HEK293 (cell line): ENCODE measurements around the gene SHISAL1.

Experiments
- CTCF ChIA-PET: fragments of 350-600 bp; formaldehyde crosslinking; extraction: SDS; loops from one replicate; lab custom pipeline; 2021; ENCODE audit warnings: antibody characterized with exemption; lab: Yijun Ruan, JAX
- POLR2A ChIA-PET: fragments of 300-600 bp; formaldehyde crosslinking; extraction: SDS; loops from one replicate; lab custom pipeline; 2020; ENCODE audit warnings: antibody characterized with exemption, inconsistent platforms; lab: Yijun Ruan, JAX
- H3K27ac ChIP-seq: fragments of 200-500 bp; sonication (Bioruptor generic); 2 replicates; pipeline ENCODE4 v1.5.1; 2014; ENCODE audit warnings: low read depth, low read length, control low read depth, inconsistent platforms; ENCODE audit errors: extremely low read depth
- H3K36me3 ChIP-seq, 2 experiments: fragments of 200-500 bp in 1 of 2; sonication (Bioruptor generic) in 1 of 2; 1 replicate in 1 of 2; 2 replicates in 1 of 2; pipeline ENCODE4 v1.5.1; 2014 to 2017; ENCODE audit warnings: inconsistent platforms in 2 of 2, low read length in 2 of 2; ENCODE audit not compliant: control insufficient read depth in 2 of 2, insufficient read depth in 1 of 2
- H3K4me1 ChIP-seq: fragments of 200-500 bp; sonication (Bioruptor generic); 2 replicates; pipeline ENCODE4 v1.5.1; 2014; ENCODE audit warnings: mild to moderate bottlenecking, low read length, inconsistent platforms; ENCODE audit not compliant: control insufficient read depth, insufficient read depth
- H3K4me3 ChIP-seq: 2 replicates; pipeline ENCODE4 v1.5.1; 2011; ENCODE audit warnings: low read depth, mild to moderate bottlenecking, control low read depth, low read length, moderate library complexity
- H3K9me3 ChIP-seq: fragments of 200-500 bp; sonication (Bioruptor generic); 2 replicates; pipeline ENCODE4 v1.5.1; 2014; ENCODE audit warnings: low read depth, low read length, inconsistent platforms; ENCODE audit not compliant: control insufficient read depth, insufficient read depth
- GLIS1 ChIP-seq: fragments of 450-650 bp; formaldehyde crosslinking; IDR thresholded peaks from 2 replicates; pipeline ENCODE4 v1.5.1; 2016; ENCODE audit warnings: missing biosample characterization, missing genetic modification characterization
- KLF10 ChIP-seq: fragments of 450-650 bp; IDR thresholded peaks from 2 replicates; pipeline ENCODE4 v1.5.1; 2018; ENCODE audit warnings: missing biosample characterization, mild to moderate bottlenecking, missing genetic modification characterization
- SCRT2 ChIP-seq: fragments of 450-650 bp; formaldehyde crosslinking; IDR thresholded peaks from 2 replicates; pipeline ENCODE4 v1.5.1; 2016; ENCODE audit warnings: missing biosample characterization, missing genetic modification characterization
- TCF7L2 ChIP-seq: IDR thresholded peaks from 2 replicates; pipeline ENCODE4 v1.6.1; 2011; ENCODE audit warnings: low read depth, mild to moderate bottlenecking, inconsistent platforms, low read length, moderate library complexity, borderline replicate concordance
- ZNF157 ChIP-seq: fragments of 450-650 bp; formaldehyde crosslinking; IDR thresholded peaks from 2 replicates; pipeline ENCODE4 v1.5.1; 2016; ENCODE audit warnings: missing biosample characterization, missing genetic modification characterization
- ZNF202 ChIP-seq: fragments of 450-650 bp; formaldehyde crosslinking; IDR thresholded peaks from 2 replicates; pipeline ENCODE4 v1.5.1; 2016; ENCODE audit warnings: missing biosample characterization, missing genetic modification characterization, borderline replicate concordance
- ZNF560 ChIP-seq: fragments of 450-650 bp; formaldehyde crosslinking; IDR thresholded peaks from 2 replicates; pipeline ENCODE4 v1.5.1; 2017; ENCODE audit warnings: missing biosample characterization, missing genetic modification characterization, borderline replicate concordance
- ZNF610 ChIP-seq: fragments of 450-650 bp; formaldehyde crosslinking; IDR thresholded peaks from 2 replicates; pipeline ENCODE4 v1.5.1; 2016; ENCODE audit warnings: missing biosample characterization, missing genetic modification characterization, borderline replicate concordance
- ZNF658 ChIP-seq: fragments of 450-650 bp; formaldehyde crosslinking; IDR thresholded peaks from 2 replicates; pipeline ENCODE4; 2016; ENCODE audit warnings: missing biosample characterization, missing genetic modification characterization
- ZNF701 ChIP-seq: fragments of 450-650 bp; formaldehyde crosslinking; IDR thresholded peaks from 2 replicates; pipeline ENCODE4 v1.5.1; 2016; ENCODE audit warnings: missing biosample characterization, missing genetic modification characterization
- ZNF768 ChIP-seq: fragments of 450-650 bp; formaldehyde crosslinking; IDR thresholded peaks from 2 replicates; pipeline ENCODE4 v1.5.1; 2018; ENCODE audit warnings: missing biosample characterization, mild to moderate bottlenecking, missing genetic modification characterization
- ZSCAN23 ChIP-seq: fragments of 450-650 bp; formaldehyde crosslinking; IDR thresholded peaks from 2 replicates; pipeline ENCODE4 v1.5.1; 2016; ENCODE audit warnings: missing biosample characterization, missing genetic modification characterization
- TF ChIP-seq, protein P1 (sequence below): fragments of 450-650 bp; formaldehyde crosslinking; IDR thresholded peaks from 2 replicates; pipeline ENCODE4 v1.5.1; 2017; ENCODE audit warnings: missing biosample characterization, missing genetic modification characterization
- TF ChIP-seq, protein P2 (sequence below): fragments of 450-650 bp; formaldehyde crosslinking; IDR thresholded peaks from 2 replicates; pipeline ENCODE4 v1.5.1; 2016; ENCODE audit warnings: missing biosample characterization, missing genetic modification characterization, low read depth

Gene SHISAL1

DNA sequence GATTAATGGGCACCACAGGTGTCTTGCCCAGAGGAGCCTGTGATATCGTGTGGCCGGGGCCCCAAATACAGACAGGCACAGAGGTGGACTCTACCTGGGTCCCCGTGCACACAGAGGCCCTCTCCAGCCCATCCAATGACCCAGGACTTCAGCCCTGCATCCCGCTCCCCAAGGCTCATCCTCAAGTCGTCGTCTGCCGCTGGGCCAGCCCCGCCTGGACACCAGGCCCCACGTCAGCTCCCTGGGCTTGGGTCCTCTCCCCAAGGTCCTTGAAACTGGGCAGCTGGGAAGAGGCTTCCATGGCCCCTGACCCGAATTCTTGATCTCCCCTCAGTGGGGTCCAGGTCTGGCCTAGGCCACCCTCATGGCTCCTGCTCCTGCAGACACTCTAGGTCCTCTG lies 20.2 kb downstream of the SHISAL1 start:
- Histone ChIP-seq H3K9me3 (peaks cover 2% of the 10 kb centered on the region), H3K4me3 (no peak overlapping the region), H3K36me3 (no peaks in the 10 kb centered on the region), H3K27ac (no peak overlapping the region)
- CTCF ChIA-PET, result no interaction called here
- POLR2A ChIA-PET, result no interaction called here
- TF ChIP-seq SCRT2 (tag by site-specific recombination) (peak; percentile 50; the same call in 1 of the 2 replicates), ZNF560 (tag by site-specific recombination) (no peak), ZNF701 (tag by site-specific recombination) (no peak), ZNF610 (tag by site-specific recombination) (no peak)
- TF ChIP-seq, all 188 proteins: peak for 1
- H3K4me1 ChIP-seq, result no peaks in the 10 kb centered on the region

DNA sequence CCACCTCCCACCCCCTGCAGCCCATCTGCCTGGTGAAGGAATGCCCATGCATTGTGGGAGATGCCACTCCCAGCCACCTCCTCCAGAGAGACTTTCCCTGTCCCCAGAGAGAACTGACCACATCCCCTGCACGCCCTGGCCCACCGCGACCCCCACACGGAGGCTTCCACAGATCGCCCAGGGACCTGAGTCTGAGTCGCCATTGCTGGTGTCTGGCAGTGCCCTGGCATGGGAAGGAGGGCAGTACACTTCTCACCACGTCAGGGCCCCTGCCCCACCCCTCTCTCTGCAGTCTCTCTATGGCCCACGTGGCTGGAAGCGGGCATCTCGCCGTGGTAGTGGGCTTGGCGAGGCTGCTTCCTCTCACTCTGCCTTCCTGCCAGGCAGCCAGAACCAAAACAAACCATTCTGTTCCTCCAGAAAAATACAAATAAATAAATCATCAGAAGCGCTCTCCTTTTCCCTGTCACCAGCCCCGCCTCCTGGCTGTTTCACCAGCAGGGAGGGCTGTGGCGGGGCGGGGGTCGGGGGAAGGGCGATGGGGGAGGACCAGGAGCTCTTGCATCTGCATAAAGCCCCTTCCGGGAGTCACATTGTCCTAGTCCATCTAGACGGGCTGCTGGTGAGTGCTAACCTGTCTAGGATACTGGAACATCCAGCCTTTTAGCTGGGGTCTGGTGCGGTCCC lies 20.9 kb downstream of the SHISAL1 start:
- Histone ChIP-seq H3K27ac (no peak overlapping the region), H3K4me3 (no peak overlapping the region), H3K9me3 (peaks cover 2% of the 10 kb centered on the region), H3K4me1 (no peaks in the 10 kb centered on the region), H3K36me3 (no peaks in the 10 kb centered on the region)
- POLR2A ChIA-PET, result no interaction called here
- TF ChIP-seq ZNF157 (tag by site-specific recombination) (peak; percentile 96), KLF10 (tag by site-specific recombination) (no peak), GLIS1 (tag by site-specific recombination) (peak; percentile 23; the same call in 1 of the 2 replicates)
- CTCF ChIA-PET, result no interaction called here

DNA sequence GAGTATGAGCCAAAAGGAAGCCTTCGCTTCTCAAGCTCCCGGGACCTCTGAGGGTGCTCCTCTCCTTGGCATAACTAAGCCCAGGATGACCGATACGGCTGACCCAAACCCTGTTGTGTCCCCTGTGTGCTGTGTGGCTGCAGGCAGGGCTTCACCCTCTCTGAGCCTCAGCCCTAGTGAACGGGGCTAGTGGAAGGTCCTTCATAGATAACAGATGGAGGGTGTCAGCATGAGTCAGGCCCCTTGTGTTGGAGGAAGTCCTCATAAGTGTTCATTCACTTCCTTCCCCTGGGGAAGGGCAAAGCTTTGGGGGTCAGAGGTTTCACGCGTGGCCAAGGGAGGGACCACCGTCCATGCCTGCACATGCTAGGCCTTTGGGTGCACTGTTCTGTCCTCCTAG lies 21.5 kb downstream of the SHISAL1 start:
- peaks cover 2% of the 10 kb centered on the region for H3K9me3 ChIP-seq
- CTCF ChIA-PET, result no interaction called here
- no peak overlapping the region for H3K4me3 ChIP-seq

DNA sequence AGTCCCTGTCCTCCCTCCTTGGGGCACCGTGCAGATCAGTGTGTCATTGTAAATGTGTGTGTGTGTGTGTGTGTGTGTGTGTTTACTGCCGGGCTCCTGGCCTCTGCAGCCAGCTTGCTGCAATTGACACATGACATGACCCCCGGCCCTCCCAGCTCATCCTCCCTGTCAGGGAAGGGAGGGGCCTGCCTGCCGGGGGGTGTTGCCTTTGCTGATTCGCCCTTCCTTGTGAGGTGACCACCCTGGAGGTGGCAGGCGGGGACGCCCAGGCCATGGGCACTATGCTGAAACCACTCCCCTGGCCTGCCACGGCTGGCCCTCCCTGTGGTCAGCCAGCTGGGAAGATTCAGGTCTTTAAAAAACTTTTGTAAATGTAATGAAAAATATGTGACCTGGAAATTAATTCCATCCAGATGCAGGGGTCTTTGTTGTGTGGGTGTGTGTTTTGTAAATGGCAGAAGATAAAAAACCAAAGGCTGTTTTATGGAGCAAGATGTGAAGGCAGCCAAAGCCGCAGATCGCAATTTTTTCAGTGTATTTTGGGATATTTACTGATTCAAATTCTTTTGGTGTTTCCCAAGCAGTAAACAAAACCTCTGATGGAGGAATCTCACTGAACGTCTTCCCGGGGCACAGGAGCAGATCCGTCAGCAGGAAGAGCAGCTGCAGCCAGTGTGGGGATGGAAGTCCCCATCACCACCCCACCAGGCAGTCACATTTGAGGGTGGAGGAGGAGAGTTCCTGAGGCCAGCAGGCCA lies 23.2 kb downstream of the SHISAL1 start:
- TF ChIP-seq ZNF658 (tag by site-specific recombination) (no peak), ZNF202 (tag by site-specific recombination) (no peak)
- TF ChIP-seq, protein P1, sequence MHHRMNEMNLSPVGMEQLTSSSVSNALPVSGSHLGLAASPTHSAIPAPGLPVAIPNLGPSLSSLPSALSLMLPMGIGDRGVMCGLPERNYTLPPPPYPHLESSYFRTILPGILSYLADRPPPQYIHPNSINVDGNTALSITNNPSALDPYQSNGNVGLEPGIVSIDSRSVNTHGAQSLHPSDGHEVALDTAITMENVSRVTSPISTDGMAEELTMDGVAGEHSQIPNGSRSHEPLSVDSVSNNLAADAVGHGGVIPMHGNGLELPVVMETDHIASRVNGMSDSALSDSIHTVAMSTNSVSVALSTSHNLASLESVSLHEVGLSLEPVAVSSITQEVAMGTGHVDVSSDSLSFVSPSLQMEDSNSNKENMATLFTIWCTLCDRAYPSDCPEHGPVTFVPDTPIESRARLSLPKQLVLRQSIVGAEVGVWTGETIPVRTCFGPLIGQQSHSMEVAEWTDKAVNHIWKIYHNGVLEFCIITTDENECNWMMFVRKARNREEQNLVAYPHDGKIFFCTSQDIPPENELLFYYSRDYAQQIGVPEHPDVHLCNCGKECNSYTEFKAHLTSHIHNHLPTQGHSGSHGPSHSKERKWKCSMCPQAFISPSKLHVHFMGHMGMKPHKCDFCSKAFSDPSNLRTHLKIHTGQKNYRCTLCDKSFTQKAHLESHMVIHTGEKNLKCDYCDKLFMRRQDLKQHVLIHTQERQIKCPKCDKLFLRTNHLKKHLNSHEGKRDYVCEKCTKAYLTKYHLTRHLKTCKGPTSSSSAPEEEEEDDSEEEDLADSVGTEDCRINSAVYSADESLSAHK, result no peak
- CTCF ChIA-PET, result interaction anchor here (1.4 kb wide), 1 partner anchor 208 kb away, joined by 3 read pairs; no protein-coding TSS in a partner anchor
- Histone ChIP-seq H3K36me3 (no peaks in the 10 kb centered on the region), H3K27ac (no peak overlapping the region), H3K4me1 (no peaks in the 10 kb centered on the region), H3K4me3 (no peak overlapping the region), H3K9me3 (peaks cover 2% of the 10 kb centered on the region; the same call in 1 of the 2 replicates)
- POLR2A ChIA-PET, result no interaction called here

More for the DNA sequence above, 21.5 kb downstream of the SHISAL1 start:
- POLR2A ChIA-PET, result no interaction called here
- TF ChIP-seq ZNF768 (tag by site-specific recombination) (0 out of 2 replicates have a peak, but pooled peaks have one; percentile 12), TCF7L2 (no peak), ZSCAN23 (no peak)
- TF ChIP-seq, protein P2, sequence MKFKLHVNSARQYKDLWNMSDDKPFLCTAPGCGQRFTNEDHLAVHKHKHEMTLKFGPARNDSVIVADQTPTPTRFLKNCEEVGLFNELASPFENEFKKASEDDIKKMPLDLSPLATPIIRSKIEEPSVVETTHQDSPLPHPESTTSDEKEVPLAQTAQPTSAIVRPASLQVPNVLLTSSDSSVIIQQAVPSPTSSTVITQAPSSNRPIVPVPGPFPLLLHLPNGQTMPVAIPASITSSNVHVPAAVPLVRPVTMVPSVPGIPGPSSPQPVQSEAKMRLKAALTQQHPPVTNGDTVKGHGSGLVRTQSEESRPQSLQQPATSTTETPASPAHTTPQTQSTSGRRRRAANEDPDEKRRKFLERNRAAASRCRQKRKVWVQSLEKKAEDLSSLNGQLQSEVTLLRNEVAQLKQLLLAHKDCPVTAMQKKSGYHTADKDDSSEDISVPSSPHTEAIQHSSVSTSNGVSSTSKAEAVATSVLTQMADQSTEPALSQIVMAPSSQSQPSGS (tag by site-specific recombination), result no peak
- Histone ChIP-seq H3K4me1 (no peaks in the 10 kb centered on the region), H3K27ac (no peak overlapping the region), H3K36me3 (no peaks in the 10 kb centered on the region)
